Lower leg skin (tissue), 3 donors: ENCODE measurements around the gene LOXHD1.

Source experiments
- POLR2A ChIP-seq, 2 donors: fragments of 450-650 bp; IDR thresholded peaks; one replicate each; pipeline ENCODE4 v1.6.1; 2016 to 2017; ENCODE audit warnings: antibody characterized with exemption in 2 of 2, mild to moderate bottlenecking in 1 of 2, moderate library complexity in 1 of 2
- TF ChIP-seq, protein P1 (sequence below), 3 donors: fragments of 450-650 bp; IDR thresholded peaks; one replicate each; pipeline ENCODE4 v1.5.1; 2016; ENCODE audit warnings: antibody characterized with exemption in 3 of 3, mild to moderate bottlenecking in 3 of 3, moderate library complexity in 2 of 3

DNA sequence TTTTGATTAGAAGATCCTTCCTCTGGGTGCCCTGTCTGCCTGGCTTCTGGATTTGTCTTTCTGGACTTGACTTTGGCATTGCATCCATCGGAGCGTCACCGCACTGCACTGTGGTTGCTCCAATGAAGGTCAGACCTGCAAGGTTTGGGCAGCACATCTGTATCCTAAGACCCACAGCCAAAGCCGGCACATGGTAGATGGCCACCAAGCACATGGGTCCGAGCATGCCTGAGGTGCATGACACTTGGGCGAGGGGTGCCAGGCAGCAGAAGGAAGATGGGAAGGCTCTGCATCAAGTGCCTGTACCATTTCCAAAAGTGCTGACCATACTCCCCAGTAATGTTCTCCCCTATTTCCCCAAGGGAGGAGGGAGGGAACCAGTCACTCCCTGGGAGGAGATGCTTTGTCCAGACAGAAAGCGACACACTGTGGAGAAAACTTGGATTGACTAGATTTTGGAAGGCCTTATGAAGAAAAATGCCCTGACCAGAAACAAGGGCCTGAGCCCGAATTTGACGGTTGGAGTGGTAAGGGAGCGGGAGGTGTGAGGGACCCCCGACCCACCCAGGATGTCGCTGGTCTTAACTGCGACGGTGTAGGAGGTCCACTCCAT lies 149.9 kb downstream of the LOXHD1 start:
- no peak for TF ChIP-seq POLR2A (IDR thresholded peaks at IDR 0.05)
- TF ChIP-seq, protein P1, sequence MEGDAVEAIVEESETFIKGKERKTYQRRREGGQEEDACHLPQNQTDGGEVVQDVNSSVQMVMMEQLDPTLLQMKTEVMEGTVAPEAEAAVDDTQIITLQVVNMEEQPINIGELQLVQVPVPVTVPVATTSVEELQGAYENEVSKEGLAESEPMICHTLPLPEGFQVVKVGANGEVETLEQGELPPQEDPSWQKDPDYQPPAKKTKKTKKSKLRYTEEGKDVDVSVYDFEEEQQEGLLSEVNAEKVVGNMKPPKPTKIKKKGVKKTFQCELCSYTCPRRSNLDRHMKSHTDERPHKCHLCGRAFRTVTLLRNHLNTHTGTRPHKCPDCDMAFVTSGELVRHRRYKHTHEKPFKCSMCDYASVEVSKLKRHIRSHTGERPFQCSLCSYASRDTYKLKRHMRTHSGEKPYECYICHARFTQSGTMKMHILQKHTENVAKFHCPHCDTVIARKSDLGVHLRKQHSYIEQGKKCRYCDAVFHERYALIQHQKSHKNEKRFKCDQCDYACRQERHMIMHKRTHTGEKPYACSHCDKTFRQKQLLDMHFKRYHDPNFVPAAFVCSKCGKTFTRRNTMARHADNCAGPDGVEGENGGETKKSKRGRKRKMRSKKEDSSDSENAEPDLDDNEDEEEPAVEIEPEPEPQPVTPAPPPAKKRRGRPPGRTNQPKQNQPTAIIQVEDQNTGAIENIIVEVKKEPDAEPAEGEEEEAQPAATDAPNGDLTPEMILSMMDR (IDR thresholded peaks at IDR 0.05) = no peak
